ENCODE measurements around the gene CYP24A1.

The CYP24A1 gene

DNA sequence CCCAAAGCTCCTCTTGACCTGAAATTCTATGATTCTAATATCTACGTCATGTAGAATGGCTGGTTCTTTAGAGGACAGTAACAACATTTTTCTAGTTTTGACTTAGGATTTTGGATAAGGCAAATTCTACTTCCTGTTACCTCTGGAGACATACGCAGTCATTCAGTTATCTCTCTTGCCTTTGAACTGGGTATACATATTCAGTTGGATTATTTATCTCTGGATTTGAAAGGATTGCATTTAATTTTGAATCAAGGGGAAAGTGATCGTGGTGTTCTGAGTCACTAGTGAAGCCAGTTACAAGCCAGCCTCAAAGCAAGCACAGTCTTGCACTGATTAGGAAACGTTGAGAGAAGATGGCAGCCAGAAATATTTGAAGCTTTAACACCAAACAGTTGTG lies 68.1 kb downstream of the CYP24A1 start:
- Histone ChIP-seq H3K4me3 (ENCODE audit: low read depth in 1 of 2, low read length in 2 of 2) (no peak overlapping the region), H3K4me1 (ENCODE audit: control insufficient read depth in 1 of 2, insufficient read depth in 2 of 2, low read length in 2 of 2) (peaks cover 0 to 8% of the 10 kb centered on the region in 2 donors), H3K9ac (ENCODE audit: low read depth in 1 of 2, low read length in 2 of 2) (no peak overlapping the region), H3K9me3 (ENCODE audit: control insufficient read depth in 1 of 2, low read length in 2 of 2) (no peaks in the 10 kb centered on the region), H3K27ac (ENCODE audit: low read depth, low read length) (no peak overlapping the region), H3K27me3 (ENCODE audit: control insufficient read depth in 1 of 2, insufficient read depth in 2 of 2, low read length in 2 of 2) (no peaks in the 10 kb centered on the region), H3K36me3 (ENCODE audit: control insufficient read depth in 1 of 2, insufficient read depth in 2 of 2, low read length in 2 of 2) (no peaks in the 10 kb centered on the region)

- Histone ChIP-seq H3K9ac (ENCODE audit: low read depth in 1 of 2, low read length in 2 of 2) (no peak overlapping the region), H3K4me3 (ENCODE audit: low read depth in 1 of 2, low read length in 2 of 2) (no peak overlapping the region), H3K36me3 (ENCODE audit: control insufficient read depth in 1 of 2, insufficient read depth in 2 of 2, low read length in 2 of 2) (no peaks in the 10 kb centered on the region), H3K27ac (ENCODE audit: low read depth, low read length) (no peak overlapping the region), H3K9me3 (ENCODE audit: control insufficient read depth in 1 of 2, low read length in 2 of 2) (no peaks in the 10 kb centered on the region), H3K4me1 (ENCODE audit: control insufficient read depth in 1 of 2, insufficient read depth in 2 of 2, low read length in 2 of 2) (peaks cover 0 to 8% of the 10 kb centered on the region in 2 donors), H3K27me3 (ENCODE audit: control insufficient read depth in 1 of 2, insufficient read depth in 2 of 2, low read length in 2 of 2) (no peaks in the 10 kb centered on the region)
Measured at GRCh38 chr20:54104781-54105180, 69.0 kb downstream of the CYP24A1 start.

DNA sequence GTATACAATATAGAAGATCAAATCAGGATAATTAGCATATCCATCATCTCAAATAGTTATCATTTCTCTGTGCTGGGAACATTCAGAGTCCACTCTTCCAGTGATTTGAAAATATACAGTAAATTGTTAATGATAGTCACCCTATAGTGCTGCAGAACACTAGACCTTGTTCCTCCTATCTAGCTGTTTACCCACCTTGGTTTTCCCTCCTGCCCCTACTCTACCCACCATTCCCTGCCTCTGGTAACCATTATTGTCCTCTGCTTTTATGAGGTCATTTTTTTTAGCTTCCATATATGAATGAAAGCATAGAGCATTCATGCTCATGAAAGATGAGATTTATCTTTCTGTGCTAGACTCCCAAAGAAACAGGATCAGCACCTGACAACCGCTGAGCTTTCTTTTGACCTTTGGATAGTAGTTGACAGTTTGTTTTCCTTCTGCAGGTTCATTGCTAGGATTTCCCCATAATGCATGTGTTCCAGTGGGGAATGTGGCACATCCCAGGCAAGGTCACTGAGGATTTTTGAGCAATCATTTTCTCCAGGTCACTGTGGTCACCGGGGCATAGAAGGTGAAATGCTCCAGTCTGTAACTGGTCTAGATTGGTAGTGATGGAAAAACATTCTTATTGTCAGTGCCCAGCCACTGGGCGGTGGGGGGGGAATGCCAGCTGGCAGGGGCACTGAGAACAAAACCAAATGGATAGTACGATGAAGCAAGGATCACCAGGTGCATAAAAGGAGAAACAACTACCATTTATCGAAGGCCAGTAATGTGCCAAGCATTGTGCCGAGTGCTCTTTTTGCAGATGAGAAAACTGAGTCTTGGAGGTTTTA lies 69.8 kb downstream of the CYP24A1 start:
- no peak overlapping the region for H3K27ac ChIP-seq (ENCODE audit: low read depth, low read length)
- no peaks in the 10 kb centered on the region for H3K9me3 ChIP-seq (ENCODE audit: control insufficient read depth in 1 of 2, low read length in 2 of 2)
- no peaks in the 10 kb centered on the region for H3K36me3 ChIP-seq (ENCODE audit: control insufficient read depth in 1 of 2, insufficient read depth in 2 of 2, low read length in 2 of 2)
- peaks cover 0 to 8% of the 10 kb centered on the region in 2 donors for H3K4me1 ChIP-seq (ENCODE audit: control insufficient read depth in 1 of 2, insufficient read depth in 2 of 2, low read length in 2 of 2)
- no peak overlapping the region for H3K9ac ChIP-seq (ENCODE audit: low read depth in 1 of 2, low read length in 2 of 2)
- no peak overlapping the region for H3K4me3 ChIP-seq (ENCODE audit: low read depth in 1 of 2, low read length in 2 of 2)
- no peaks in the 10 kb centered on the region for H3K27me3 ChIP-seq (ENCODE audit: control insufficient read depth in 1 of 2, insufficient read depth in 2 of 2, low read length in 2 of 2)
